CD14-positive monocyte (primary cell): ENCODE data around the gene IGBP1. TPM values are rescaled to one million over a fixed set of nuclear protein-coding genes. Genes with fewer than 3 reads are reported as not detected.

Source experiments
- DNase-seq, 3 donors: peaks; one replicate each; pipeline ENCODE4 v3.0.0-alpha.2; 2011 to 2022
- H2AFZ ChIP-seq: 2 replicates; pipeline ENCODE4 v1.6.0; 2012; ENCODE audit warnings: mild to moderate bottlenecking, low read depth, low read length, inconsistent platforms; ENCODE audit not compliant: insufficient read depth, poor library complexity, severe bottlenecking
- H3K27ac ChIP-seq, 2 donors: 1 replicate in 1 of 2; 2 replicates in 1 of 2; pipeline ENCODE4 v1.5.1; 2012 to 2013; ENCODE audit warnings: low read length in 2 of 2, control low read depth in 1 of 2, inconsistent platforms in 1 of 2, low read depth in 1 of 2, mild to moderate bottlenecking in 1 of 2
- H3K27me3 ChIP-seq, 2 donors: one replicate each; pipeline versions ENCODE4 v1.6.0 to v1.6.1; 2011 to 2013; ENCODE audit warnings: low read length in 2 of 2; ENCODE audit not compliant: control insufficient read depth in 2 of 2, insufficient read depth in 2 of 2
- H3K36me3 ChIP-seq, 2 donors: replicated peaks in 1 of 2; 1 replicate in 1 of 2; 2 replicates in 1 of 2; pipeline versions ENCODE4 v1.5.1 to v1.6.1; 2012 to 2013; ENCODE audit warnings: low read length in 2 of 2, control low read depth in 1 of 2, inconsistent platforms in 1 of 2, mild to moderate bottlenecking in 1 of 2; ENCODE audit not compliant: insufficient read depth in 2 of 2, control insufficient read depth in 1 of 2
- H3K4me1 ChIP-seq, 2 donors: 1 replicate in 1 of 2; 2 replicates in 1 of 2; pipeline versions ENCODE4 v1.5.1 to v1.6.1; 2012 to 2013; ENCODE audit warnings: low read length in 2 of 2, control low read depth in 1 of 2, inconsistent platforms in 1 of 2, mild to moderate bottlenecking in 1 of 2, moderate library complexity in 1 of 2; ENCODE audit not compliant: insufficient read depth in 2 of 2, control insufficient read depth in 1 of 2
- H3K4me2 ChIP-seq: replicated peaks from 2 replicates; pipeline ENCODE3; 2012; ENCODE audit warnings: low read length, moderate library complexity, mild to moderate bottlenecking; ENCODE audit not compliant: poor library complexity, severe bottlenecking; ENCODE audit errors: extremely low read depth
- H3K4me3 ChIP-seq, 3 experiments: fragments of 200-600 bp in 1 of 3; sonication (generic) in 1 of 3; replicated peaks in 1 of 3; 1 replicate in 2 of 3; 2 replicates in 1 of 3; pipeline ENCODE4 v1.5.1; 2011 to 2013; ENCODE audit warnings: low read length in 3 of 3, mild to moderate bottlenecking in 3 of 3, control low read depth in 2 of 3, low read depth in 2 of 3, inconsistent platforms in 1 of 3, moderate library complexity in 1 of 3
- H3K79me2 ChIP-seq: 2 replicates; pipeline ENCODE4 v1.6.0; 2012; ENCODE audit warnings: mild to moderate bottlenecking, control low read depth, inconsistent platforms, low read length, moderate library complexity; ENCODE audit not compliant: insufficient read depth
- H3K9ac ChIP-seq: 2 replicates; pipeline ENCODE4 v1.6.0; 2017; ENCODE audit warnings: low read length, mild to moderate bottlenecking; ENCODE audit not compliant: insufficient read depth, poor library complexity, severe bottlenecking
- H3K9me3 ChIP-seq, 2 donors: replicated peaks in 1 of 2; 1 replicate in 1 of 2; 2 replicates in 1 of 2; pipeline versions ENCODE4 v1.5.1 to v1.6.1; 2012 to 2013; ENCODE audit warnings: low read length in 2 of 2, control low read depth in 1 of 2; ENCODE audit not compliant: control insufficient read depth in 1 of 2, insufficient read depth in 1 of 2
- H4K20me1 ChIP-seq: 2 replicates; pipeline ENCODE4 v1.6.0; 2012; ENCODE audit warnings: mild to moderate bottlenecking, low read length, control low read depth, moderate library complexity; ENCODE audit not compliant: insufficient read depth
- H3K27ac Mint-ChIP-seq, 7 donors: one replicate each; pipeline ENCODE4 v1.8.0; 2020; ENCODE audit warnings: mild to moderate bottlenecking in 7 of 7, mixed read lengths in 7 of 7, moderate library complexity in 6 of 7, inconsistent platforms in 2 of 7
- H3K27me3 Mint-ChIP-seq, 3 donors: one replicate each; pipeline ENCODE4 v1.8.0; 2021 to 2022; ENCODE audit warnings: low read depth in 3 of 3, mild to moderate bottlenecking in 3 of 3, mixed read lengths in 3 of 3, moderate library complexity in 3 of 3, inconsistent platforms in 1 of 3
- H3K36me3 Mint-ChIP-seq, 2 donors: one replicate each; pipeline ENCODE4 v1.8.0; 2020; ENCODE audit warnings: mixed read lengths in 2 of 2, inconsistent platforms in 1 of 2, mild to moderate bottlenecking in 1 of 2
- H3K4me1 Mint-ChIP-seq: one replicate; pipeline ENCODE4 v1.8.0; 2020; ENCODE audit warnings: mild to moderate bottlenecking, mixed read lengths
- H3K4me3 Mint-ChIP-seq, 2 donors: one replicate each; pipeline ENCODE4 v1.8.0; 2020; ENCODE audit warnings: mild to moderate bottlenecking in 2 of 2, mixed read lengths in 2 of 2, moderate library complexity in 1 of 2
- H3K9me3 Mint-ChIP-seq, 7 donors: one replicate each; pipeline ENCODE4 v1.8.0; 2020 to 2022; ENCODE audit warnings: mixed read lengths in 7 of 7, mild to moderate bottlenecking in 6 of 7, moderate library complexity in 6 of 7, inconsistent platforms in 2 of 7
- WGBS: methylation state at CpG from one replicate; pipeline ENCODE4 v1.1.5; 2013; ENCODE audit warnings: missing lambda C conversion rate; ENCODE audit not compliant: insufficient coverage; 5-methylcytosine and 5-hydroxymethylcytosine counted together
- intact Hi-C, 2 donors: fragments of 100-400 bp; cut with micrococcal nuclease; formaldehyde crosslinking; loops; one replicate each; pipeline versions ENCODE4 v1.15.0 to v1.15.1; 2023
- polyA plus RNA-seq, 3 donors: library from polyadenylated mRNA; depleted of rRNA in 1 of 3; unstranded in 2 of 3; stranded (reverse) in 1 of 3; fragments of 300-500 nt in 2 of 3; fragments of >200 nt in 1 of 3; fragmentation: Illumina TruSeq in 2 of 3; gene quantifications; 1 replicate in 2 of 3; 2 replicates in 1 of 3; pipeline ENCODE4 v1.2.3, GENCODE V29; 2012 to 2021
- TF ChIP-seq, protein P1 (sequence below): fragments of 200-600 bp; IDR thresholded peaks from one replicate; pipeline ENCODE4 v1.8.0; 2022; ENCODE audit warnings: antibody characterized with exemption, mild to moderate bottlenecking

Gene IGBP1
- polyA plus RNA-seq, 3 donors, result 55.7 to 60.4 (median 56.8) TPM

GRCh38 chrX:70171624-70172023 lies 38.4 kb downstream of the IGBP1 start:
- TF ChIP-seq, protein P1, sequence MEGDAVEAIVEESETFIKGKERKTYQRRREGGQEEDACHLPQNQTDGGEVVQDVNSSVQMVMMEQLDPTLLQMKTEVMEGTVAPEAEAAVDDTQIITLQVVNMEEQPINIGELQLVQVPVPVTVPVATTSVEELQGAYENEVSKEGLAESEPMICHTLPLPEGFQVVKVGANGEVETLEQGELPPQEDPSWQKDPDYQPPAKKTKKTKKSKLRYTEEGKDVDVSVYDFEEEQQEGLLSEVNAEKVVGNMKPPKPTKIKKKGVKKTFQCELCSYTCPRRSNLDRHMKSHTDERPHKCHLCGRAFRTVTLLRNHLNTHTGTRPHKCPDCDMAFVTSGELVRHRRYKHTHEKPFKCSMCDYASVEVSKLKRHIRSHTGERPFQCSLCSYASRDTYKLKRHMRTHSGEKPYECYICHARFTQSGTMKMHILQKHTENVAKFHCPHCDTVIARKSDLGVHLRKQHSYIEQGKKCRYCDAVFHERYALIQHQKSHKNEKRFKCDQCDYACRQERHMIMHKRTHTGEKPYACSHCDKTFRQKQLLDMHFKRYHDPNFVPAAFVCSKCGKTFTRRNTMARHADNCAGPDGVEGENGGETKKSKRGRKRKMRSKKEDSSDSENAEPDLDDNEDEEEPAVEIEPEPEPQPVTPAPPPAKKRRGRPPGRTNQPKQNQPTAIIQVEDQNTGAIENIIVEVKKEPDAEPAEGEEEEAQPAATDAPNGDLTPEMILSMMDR, result no peak
- Histone ChIP-seq H3K27ac (no peak overlapping the region), H4K20me1 (no peaks in the 10 kb centered on the region), H3K79me2 (no peaks in the 10 kb centered on the region), H3K4me3 (no peak overlapping the region), H3K36me3 (peaks cover under 1 to 11% of the 10 kb centered on the region in 2 donors), H3K4me2 (no peak overlapping the region), H3K9ac (no peak overlapping the region), H2AFZ (no peak overlapping the region), H3K4me1 (peaks cover 0 to 3% of the 10 kb centered on the region in 2 donors), H3K9me3 (no peaks in the 10 kb centered on the region), H3K27me3 (no peaks in the 10 kb centered on the region)
- Mint-ChIP-seq H3K27me3 (no peaks in the 10 kb centered on the region), H3K9me3 (peaks cover 0 to 2% (median 0%) of the 10 kb centered on the region in 7 donors), H3K27ac (peak overlapping the region in 1 of 7 donors; percentile 31), H3K4me1 (peaks cover 6% of the 10 kb centered on the region), H3K4me3 (no peak overlapping the region), H3K36me3 (peaks cover 11 to 13% of the 10 kb centered on the region in 2 donors)
- intact Hi-C loops, result no loop called here
- WGBS, result 3% methylated on average over 2 of the region's 2 CpGs
- DNase-seq, result no peak

DNA sequence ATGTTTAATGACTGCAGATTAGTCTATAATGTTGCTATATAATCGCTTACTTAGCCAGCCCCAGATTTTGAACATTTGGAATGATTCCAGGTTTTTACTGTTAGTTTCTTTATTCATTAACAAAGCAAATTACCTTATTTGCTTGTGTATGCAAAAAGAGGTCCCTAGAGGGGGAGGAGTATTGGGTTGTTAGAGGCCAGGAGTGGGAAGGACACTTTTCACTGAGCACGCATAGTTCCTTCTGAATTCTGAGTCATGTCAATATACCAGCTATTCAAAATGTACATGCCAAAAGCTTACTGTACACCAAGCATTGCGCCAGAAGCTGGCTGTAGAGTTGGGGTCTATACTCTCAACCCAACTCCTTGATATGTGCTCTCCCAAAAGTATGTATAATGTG lies 39.0 kb downstream of the IGBP1 start:
- TF ChIP-seq, protein P1, result no peak
- intact Hi-C loops, result no loop called here
- H3K27me3 Mint-ChIP-seq, result no peaks in the 10 kb centered on the region
- Histone ChIP-seq H3K4me1 (no peaks in the 10 kb centered on the region), H3K79me2 (no peaks in the 10 kb centered on the region), H3K27ac (no peak overlapping the region), H3K4me3 (no peak overlapping the region), H3K27me3 (no peaks in the 10 kb centered on the region), H2AFZ (no peak overlapping the region), H3K36me3 (peaks cover 0 to 5% of the 10 kb centered on the region in 2 donors), H3K9me3 (no peaks in the 10 kb centered on the region), H4K20me1 (no peaks in the 10 kb centered on the region), H3K4me2 (no peak overlapping the region), H3K9ac (no peak overlapping the region)
- no peak overlapping the region for H3K4me3 Mint-ChIP-seq
- H3K4me1 Mint-ChIP-seq, result peaks cover 9% of the 10 kb centered on the region
- WGBS, result no CpG with 5 or more reads among the region's 3 CpGs
- H3K9me3 Mint-ChIP-seq, result peaks cover 0 to 2% (median 0%) of the 10 kb centered on the region in 7 donors
- no peak for DNase-seq
- H3K36me3 Mint-ChIP-seq, result peaks cover 6 to 8% of the 10 kb centered on the region in 2 donors
- H3K27ac Mint-ChIP-seq, result no peak overlapping the region
